PFSK-1 (cell line): Measurements from ENCODE around the gene SKIC3.

ENCODE experiments used
- FOXP2 ChIP-seq: optimal IDR thresholded peaks from 2 replicates; pipeline ENCODE3; 2011; ENCODE audit warnings: borderline replicate concordance, control low read depth, inconsistent platforms; ENCODE audit not compliant: insufficient read depth; ENCODE audit errors: extremely low read length, extremely low read depth
- POLR2AphosphoS5 ChIP-seq: IDR thresholded peaks from 2 replicates; pipeline ENCODE4 v1.6.1; 2012; ENCODE audit warnings: low read depth, mild to moderate bottlenecking, control low read depth, low read length, moderate library complexity
- REST ChIP-seq, 2 experiments: IDR thresholded peaks; 2 replicates each; pipeline versions ENCODE4 v1.6.1 to v1.8.0; 2011 to 2012; ENCODE audit warnings: low read depth in 2 of 2, low read length in 2 of 2, control low read depth in 1 of 2, inconsistent platforms in 1 of 2, mild to moderate bottlenecking in 1 of 2, moderate library complexity in 1 of 2; ENCODE audit not compliant: insufficient read depth in 1 of 2
- SIN3A ChIP-seq: IDR thresholded peaks from 2 replicates; pipeline ENCODE4 v1.6.1; 2012; ENCODE audit warnings: mild to moderate bottlenecking, low read length, moderate library complexity, borderline replicate concordance; ENCODE audit not compliant: insufficient read depth
- TAF1 ChIP-seq: IDR thresholded peaks from 2 replicates; pipeline ENCODE4 v1.6.1; 2012; ENCODE audit warnings: low read length, control low read depth, borderline replicate concordance; ENCODE audit not compliant: insufficient read depth

The SKIC3 gene

DNA sequence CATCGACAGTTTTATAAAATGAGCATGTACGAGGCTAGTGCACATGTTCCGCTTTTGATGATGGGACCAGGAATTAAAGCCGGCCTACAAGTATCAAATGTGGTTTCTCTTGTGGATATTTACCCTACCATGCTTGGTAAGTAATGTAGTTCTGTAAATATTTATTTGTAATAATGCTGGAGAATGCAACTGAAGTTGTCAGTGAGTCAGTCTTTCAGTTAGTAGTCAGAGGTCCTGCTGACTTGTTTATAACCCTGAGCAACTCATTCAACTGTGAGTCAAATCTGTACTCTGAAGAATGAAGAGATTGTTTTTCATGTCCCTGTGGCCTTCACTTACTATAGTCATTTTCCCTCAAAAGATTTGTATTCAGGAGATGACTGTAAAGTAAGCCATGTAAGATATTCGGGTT lies 36.7 kb upstream of the SKIC3 start:
- TF ChIP-seq REST (IDR thresholded peaks at IDR 0.05; ENCODE audit: insufficient read depth in 1 of 2, low read depth in 2 of 2, low read length in 2 of 2) = no peak
- no peak for TF ChIP-seq SIN3A
- no peak for TF ChIP-seq POLR2AphosphoS5
- TF ChIP-seq TAF1 = no peak
- no peak for TF ChIP-seq FOXP2

DNA sequence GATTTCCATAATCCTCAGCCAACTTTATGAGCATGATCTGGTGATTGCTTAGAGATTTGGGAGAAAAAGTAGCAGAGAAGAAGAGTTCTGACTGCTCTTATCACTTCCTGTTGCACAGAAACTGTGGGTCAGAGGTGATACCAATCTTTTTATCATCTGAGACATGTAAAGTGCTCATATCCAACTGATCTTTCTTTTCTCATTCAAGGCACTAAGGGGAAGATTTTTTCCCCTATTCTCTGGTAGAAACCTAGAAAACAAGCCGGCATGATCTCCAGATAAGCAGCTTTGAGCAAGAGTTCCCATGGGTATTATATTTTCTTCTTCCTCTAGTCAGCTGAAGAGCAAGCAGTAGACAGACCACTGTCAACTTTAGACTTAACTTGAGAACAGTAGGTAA lies 36.1 kb upstream of the SKIC3 start:
- TF ChIP-seq FOXP2 (no peak), SIN3A (no peak), TAF1 (no peak), POLR2AphosphoS5 (no peak), REST (IDR thresholded peaks at IDR 0.05; ENCODE audit: insufficient read depth in 1 of 2, low read depth in 2 of 2, low read length in 2 of 2) (no peak)

- TF ChIP-seq POLR2AphosphoS5 (no peak), REST (IDR thresholded peaks at IDR 0.05; ENCODE audit: insufficient read depth in 1 of 2, low read depth in 2 of 2, low read length in 2 of 2) (no peak), SIN3A (no peak), TAF1 (no peak), FOXP2 (no peak)
Measured at GRCh38 chr5:95583992-95584391, 29.2 kb upstream of the SKIC3 start.

DNA sequence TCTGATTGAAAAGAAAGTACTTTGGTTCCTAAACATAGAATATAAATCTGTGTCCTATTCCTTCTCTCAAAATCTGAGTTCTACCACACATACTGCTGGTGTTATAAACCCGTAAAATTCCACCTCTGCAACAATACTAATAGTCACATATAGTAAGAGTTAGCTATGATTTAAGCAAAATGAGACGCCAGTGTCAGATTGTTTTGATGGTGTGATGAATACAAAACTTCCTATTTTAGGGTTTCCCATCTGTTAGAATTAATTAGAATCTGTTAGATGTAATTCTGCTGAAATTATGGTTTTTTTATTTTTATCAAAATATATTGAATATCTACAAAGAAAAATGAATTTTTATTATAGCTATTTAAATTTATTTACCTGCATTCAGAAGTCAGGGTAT lies 26.8 kb upstream of the SKIC3 start:
- TF ChIP-seq FOXP2 (no peak), REST (IDR thresholded peaks at IDR 0.05; ENCODE audit: insufficient read depth in 1 of 2, low read depth in 2 of 2, low read length in 2 of 2) (no peak), TAF1 (no peak), POLR2AphosphoS5 (no peak), SIN3A (no peak)

GRCh38 chr5:95572016-95572415 lies 17.2 kb upstream of the SKIC3 start:
- TF ChIP-seq REST (IDR thresholded peaks at IDR 0.05; ENCODE audit: insufficient read depth in 1 of 2, low read depth in 2 of 2, low read length in 2 of 2) (no peak), TAF1 (no peak), FOXP2 (no peak), POLR2AphosphoS5 (no peak), SIN3A (no peak)
